Germinal center (tissue), 1 donor: ENCODE results near the gene SERPINB6.
"Not testable (repeated sequence)": the region's sequence is repeated elsewhere in the genome, so short reads cannot be mapped to it uniquely, and the experiment has no call there.

ENCODE experiments used
- DNase-seq: peaks from one replicate; pipeline ENCODE4 v3.0.0; 2012; ENCODE audit warnings: mixed read lengths, low spot score

The SERPINB6 gene

GRCh38 chr6:2971420-2972218, at the start of gene SERPINB6:
TSS of gene SERPINB6 (minus strand) at chr6:2971567. CDS start at chr6:2959332, 12,235 bp downstream.
- DNase-seq = peak; percentile 40

GRCh38 chr6:3019749-3020320, 48.5 kb upstream of the SERPINB6 start:
- DNase-seq = no peak

GRCh38 chr6:3019065-3019464, 47.7 kb upstream of the SERPINB6 start:
- no peak for DNase-seq

GRCh38 chr6:3017304-3017703, 45.9 kb upstream of the SERPINB6 start:
- no peak for DNase-seq

DNA sequence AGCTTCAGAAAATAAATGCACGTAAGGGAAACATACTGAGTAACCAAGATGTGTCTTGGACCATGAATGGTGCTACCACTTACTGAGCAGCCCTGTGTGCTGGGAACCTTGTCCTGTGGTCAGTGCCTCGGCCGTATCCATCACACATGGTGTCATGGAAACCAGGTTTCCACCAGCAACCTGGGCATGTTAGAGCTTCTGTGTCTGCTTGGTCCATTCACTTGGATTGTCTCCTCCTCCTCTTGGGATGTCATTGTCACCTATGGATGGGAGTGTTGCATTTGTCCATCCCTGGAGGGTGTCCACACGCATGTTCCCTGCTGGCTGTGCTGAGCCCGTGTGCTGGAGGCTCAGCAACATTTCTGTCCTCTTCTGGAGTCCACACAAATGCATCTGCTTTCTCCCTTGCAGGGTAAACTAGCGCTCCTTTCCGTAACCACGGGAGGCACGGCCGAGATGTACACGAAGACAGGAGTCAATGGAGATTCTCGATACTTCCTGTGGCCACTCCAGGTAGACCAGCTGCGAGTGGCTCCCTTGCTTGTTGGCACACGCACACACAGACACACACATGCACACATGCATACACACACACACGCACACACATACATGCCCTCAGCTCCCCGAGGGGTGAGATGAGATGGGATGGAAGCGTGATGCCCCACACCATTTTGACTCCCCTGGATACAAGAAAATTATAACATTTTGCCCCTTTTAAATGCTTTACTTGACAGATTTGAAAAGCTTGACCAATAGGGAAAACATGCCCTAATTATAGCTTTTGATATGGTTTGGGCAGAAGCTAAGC, 45.3 kb upstream of the SERPINB6 start:
- DNase-seq = no peak

DNA sequence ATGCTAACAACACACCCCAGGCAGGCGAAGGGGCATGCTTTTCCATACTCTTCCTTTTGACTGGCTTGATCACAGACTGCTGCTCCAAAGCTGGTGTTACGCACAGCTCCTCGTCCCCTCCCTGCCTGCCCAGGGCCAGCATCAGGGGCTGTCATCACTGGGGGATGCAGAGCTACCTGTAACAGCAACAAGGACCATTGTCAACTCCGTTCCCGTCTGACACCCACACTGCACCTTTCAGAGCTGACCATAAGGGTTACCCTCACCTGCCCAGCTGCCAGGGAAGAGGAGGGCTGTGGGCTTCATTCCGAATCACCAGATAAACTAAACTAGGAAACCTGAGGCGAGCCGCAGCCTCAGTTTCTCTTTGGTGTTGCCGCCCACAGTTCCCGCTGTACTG, 43.8 kb upstream of the SERPINB6 start:
- no peak for DNase-seq

GRCh38 chr6:3014675-3015066, 43.3 kb upstream of the SERPINB6 start:
- DNase-seq = no peak

DNA sequence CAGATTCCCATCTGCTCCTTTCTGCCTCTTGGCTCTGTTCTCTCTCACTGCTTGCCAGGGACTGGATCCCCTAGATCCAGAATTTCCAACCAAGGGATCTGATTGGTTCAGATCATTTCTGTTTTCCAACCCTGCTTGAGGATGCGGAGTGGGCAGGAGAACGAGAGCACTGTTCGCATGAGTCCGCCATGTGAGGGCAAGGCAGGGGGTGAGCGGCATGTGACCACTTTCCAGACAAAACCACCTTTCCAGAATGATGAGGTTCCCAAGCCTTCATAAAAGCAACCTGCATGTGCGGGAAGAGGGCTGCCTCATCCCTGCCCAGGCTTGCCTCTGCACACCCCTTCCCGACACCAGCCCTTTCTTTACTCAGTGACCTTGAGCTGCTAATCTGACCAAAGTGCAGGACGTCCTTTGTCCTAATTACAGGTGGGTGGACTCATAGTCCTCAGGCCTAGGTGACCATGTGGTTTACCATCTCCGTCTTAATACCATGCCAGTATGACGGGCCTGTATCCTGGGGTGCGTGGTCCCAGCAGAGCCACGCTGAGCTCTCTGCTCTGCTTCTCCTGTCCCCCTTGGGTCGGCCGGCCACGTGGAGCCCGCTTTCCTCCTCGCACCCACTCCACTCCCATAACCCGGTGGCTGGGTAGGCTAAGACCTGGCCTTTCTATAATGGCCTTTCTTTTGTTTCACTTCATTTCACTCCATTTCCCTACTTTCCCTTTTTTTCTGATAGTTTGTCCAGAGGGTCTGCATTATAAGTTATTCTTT, 42.7 kb upstream of the SERPINB6 start:
- DNase-seq = no peak

- DNase-seq = no peak
Measured at GRCh38 chr6:3013486-3013885, 42.1 kb upstream of the SERPINB6 start.

- DNase-seq = no peak
Measured at GRCh38 chr6:3011592-3011991, 40.2 kb upstream of the SERPINB6 start.

- DNase-seq = no peak
Measured at GRCh38 chr6:3011158-3011557, 39.8 kb upstream of the SERPINB6 start.

- DNase-seq = no peak
Measured at GRCh38 chr6:3009930-3010329, 38.6 kb upstream of the SERPINB6 start.

GRCh38 chr6:3008712-3009265, 37.4 kb upstream of the SERPINB6 start:
- DNase-seq = not testable (repeated sequence)

- DNase-seq = no peak
Measured at GRCh38 chr6:3007571-3007970, 36.2 kb upstream of the SERPINB6 start.

DNA sequence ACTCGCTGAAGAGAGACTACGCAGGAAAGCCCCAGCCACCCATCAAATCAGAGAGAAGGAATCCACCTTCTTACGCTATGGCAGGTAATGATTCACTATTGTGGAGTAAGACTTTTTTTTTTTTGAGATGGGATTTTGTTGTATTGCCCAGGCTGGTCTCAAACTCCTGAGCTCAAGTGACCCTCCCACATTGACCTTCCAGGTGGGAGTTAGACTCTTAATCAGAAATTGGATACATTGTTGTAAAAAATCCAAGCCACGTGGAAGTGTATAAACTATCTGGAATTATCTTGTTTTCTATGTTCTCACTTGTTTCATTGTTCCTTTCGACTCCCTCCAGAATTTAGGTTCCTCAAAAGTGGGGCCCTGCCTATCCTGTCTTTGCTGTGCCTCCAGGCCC, 35.1 kb upstream of the SERPINB6 start:
- no peak for DNase-seq

DNA sequence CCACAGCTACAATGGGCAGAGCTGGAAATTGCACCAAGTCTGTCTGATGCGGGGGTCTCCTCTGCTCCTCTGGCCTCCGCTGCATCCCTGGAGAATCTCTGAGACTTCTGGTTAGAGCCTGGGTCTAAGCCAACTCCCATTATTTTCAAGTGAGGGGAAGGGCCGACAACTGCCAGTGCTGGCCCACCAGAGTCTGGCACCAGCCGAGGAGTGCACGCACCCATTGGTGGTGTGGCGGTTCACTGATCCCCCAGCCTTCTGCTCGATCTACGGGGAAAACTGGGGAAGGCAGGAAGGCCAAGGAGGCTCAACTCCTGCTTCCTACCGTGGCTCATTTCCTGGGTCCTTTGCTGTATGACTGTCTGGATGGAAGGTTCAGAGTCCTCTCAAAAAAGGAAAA, 34.5 kb upstream of the SERPINB6 start:
- no peak for DNase-seq

DNA sequence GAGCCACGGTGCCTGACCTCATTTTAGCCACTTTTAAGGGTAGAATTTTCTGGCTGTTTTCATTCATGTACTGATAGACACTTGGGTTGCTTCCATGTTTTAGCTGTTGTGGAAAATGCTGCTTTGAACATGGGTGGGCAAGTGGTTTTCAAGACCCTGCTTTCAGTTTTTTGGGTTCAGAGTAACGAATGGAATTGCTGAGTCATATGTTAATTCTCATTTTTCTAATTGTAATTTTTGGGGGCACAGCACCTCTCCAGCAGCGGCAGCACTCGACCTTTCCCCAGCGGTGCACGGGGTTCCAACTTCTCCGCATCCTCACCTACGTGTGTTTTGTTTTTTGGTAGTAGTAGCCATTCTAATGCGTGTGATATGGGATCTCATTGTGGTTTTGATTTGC, 33.7 kb upstream of the SERPINB6 start:
- no peak for DNase-seq

DNA sequence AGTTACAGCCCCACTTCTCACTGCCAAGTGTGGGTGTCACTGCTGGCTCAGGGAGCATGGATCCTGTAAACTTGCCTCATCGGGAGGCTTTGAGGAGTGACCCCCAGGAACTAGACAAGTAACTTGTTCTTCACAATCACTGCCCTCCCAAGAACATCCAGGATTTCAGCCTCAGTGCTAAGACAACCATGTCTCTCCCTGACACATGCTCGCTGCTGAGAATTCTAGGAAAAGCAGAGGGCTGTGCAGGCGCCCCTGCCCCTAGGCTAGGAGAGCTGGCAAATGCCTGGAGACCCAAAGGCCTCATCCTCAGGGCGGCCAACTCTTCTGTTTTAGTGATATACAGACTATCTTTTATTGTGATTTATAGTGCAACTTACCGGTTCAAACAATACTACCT, 31.9 kb upstream of the SERPINB6 start:
- DNase-seq = not testable (repeated sequence)

GRCh38 chr6:3001773-3002293, 30.5 kb upstream of the SERPINB6 start:
- peak; percentile 33 for DNase-seq

GRCh38 chr6:3001146-3001772, 29.9 kb upstream of the SERPINB6 start:
- DNase-seq = no peak
